ENCODE data around the gene NXPH2.
"Not testable (repeated sequence)": the region's sequence is repeated elsewhere in the genome, so short reads cannot be mapped to it uniquely, and the experiment has no call there.

NXPH2 gene

DNA sequence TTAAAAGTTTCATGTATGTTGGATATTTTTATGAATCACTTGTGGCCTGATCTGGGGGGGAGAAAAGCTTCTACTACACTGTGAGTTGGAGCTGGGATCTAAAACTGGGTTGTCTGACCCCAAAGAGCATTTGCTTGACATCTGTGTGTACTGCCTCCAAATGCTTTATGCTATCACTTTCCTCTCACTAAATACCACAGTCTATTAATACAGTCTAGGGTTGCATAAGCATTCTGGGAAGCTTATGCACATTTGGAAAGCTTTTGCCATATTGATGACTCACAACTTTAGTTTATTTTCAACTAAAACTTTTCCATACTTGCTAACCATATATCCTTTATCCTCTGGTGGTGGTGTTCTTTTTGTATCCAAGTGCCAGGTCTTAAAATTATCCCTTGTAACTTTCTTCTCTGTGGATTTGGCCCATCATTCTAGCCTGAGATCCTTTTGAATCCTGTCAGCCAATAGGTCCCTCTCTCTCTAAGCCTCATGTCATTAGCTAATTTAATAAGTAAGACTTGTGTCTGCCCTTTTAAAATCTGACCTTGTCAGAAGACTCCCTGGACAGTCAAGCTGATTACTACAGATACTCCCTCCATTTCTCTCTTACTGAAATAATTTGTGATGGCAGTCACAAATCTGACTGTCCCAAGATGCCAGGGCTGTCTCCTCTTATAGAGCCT lies 72.7 kb downstream of the NXPH2 start:
- DNase-seq, result no peak

- no peak for DNase-seq
Measured at GRCh38 chr2:138703242-138703641, 76.9 kb downstream of the NXPH2 start.

DNA sequence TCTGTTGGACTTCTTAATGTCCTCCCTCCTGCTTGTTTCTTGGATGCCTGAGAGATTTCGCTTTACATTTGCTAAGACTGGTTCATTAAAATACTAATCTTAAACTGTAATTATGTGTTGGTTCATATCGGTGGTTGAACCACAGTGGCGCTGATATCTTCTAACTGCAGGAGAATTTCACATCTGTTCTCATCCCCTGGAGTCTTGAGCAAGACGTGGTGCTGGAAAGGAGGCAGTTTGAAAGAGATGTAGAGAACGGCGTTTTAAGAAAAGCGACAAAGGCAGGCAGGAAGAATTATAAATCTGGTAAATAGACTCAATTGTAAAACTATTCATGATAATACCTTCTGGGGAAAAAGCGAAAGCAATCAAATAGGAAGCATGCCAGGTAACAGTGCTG lies 79.5 kb downstream of the NXPH2 start:
- DNase-seq, result no peak

DNA sequence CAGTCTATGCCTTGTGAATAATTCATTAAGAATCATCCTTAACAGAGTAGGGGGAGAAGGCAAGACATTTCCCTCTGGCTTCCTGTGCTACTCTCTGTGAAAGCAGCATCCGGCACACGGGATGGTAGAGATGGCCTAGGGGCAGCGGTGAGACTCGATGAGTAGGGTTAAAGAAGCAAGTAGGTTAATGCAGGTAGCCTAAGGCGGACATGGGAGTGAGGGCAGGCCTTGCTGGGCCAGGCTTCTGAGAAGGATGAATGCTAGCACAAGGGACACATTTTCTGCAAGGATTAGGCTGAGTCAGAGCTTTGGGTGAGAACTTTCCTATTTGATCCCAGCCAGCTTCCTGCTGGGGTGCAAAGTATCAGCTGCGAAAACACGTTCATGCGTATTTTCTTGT lies 80.8 kb downstream of the NXPH2 start:
- no peak for DNase-seq

DNA sequence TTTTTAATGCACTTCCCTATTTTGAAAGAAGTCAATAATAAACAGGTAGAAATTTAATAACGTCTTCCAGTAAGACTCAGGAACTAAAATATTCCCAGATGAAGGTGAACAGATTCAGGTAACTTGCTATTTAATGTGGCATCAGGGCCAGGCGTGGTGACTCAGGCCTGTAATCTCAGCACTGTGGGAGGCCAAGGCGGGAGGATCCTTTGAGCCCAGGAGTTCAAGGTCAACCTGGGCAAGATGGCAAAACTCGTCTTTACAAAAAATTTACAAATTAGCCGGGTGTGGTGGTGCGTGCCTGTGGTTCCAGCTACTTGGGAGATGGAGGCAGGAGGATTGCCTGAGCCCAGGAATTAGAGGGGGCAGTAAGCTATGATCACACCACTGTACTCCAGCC lies 81.8 kb downstream of the NXPH2 start:
- DNase-seq, result no peak

DNA sequence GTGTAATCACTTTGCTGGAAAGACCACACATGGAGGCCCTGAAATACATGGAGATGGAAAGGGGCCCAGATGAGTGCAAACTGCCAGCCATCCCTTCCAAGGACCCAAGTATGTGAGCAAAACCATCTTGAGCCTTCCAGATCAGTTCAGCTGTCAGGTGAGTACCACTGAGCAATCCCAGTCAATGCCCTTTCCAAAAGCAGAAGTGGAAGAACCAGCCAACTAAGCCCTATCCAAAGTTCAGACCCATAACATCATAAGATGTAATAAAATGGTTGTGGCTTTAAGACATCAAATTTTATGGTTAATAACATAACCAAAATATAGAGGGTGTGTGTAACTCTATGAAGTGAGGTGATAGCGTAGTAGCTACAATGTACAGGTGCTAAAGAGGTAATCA lies 88.5 kb downstream of the NXPH2 start:
- DNase-seq, result no peak

DNA sequence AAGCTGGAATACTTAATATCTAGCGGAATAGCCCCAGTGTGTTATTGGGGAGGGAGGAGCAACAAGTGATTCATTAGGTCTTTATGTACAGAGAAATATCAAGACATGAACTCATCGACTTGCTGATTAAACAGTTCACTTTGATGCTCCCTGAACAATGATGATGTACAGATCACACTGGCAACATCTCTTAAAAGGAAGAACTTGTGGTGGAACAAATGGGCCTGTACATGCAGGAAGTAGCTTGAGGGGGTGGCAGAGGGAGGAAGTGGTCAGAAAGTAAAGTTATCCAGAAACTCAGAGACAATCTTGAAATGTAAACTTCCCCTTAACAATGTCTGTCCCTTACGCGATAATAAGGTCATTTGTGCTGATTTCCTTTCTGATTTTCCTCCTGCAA lies 90.5 kb downstream of the NXPH2 start:
- no peak for DNase-seq

- DNase-seq, result no peak
Measured at GRCh38 chr2:138682163-138682562, 98.0 kb downstream of the NXPH2 start.

DNA sequence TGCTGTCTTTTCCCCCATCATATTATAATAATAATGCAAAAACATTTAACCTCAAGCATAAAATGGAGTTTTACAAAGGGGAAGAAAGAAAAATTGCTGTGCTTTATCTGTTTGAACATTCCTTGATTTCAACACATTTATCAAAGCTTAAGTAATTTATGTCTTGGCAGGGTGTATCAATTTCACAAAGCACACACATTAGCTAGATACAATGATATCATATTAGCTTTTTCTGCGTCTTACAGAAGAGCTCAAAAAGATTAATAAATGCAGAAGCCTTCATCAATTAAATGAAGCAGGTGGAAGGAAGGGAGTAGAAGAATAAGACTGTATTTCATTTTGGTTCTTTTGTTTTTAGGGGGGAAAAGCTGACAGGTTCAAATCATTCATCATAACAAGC lies 103.0 kb downstream of the NXPH2 start:
- no peak for DNase-seq

DNA sequence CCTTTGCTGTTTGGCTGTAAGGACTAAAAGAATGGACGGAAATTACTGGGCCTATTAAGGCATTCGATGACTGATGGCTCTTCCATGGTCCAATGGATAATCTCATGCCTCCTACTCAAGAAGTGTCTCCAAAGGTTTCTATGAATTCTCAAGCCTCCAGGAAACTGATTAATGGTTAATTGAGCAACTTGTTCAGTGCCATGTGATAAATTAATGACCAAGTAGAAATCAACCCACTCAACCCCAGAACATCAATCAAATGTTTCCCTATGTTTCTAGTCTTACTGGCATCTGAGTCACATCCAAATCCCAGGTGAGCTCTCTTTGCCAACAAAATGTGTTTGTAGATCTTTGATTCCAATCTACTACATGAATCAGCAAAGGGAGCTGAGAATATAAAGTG lies 103.6 kb downstream of the NXPH2 start:
- DNase-seq, result no peak

- no peak for DNase-seq
Measured at GRCh38 chr2:138671566-138671965, 108.6 kb downstream of the NXPH2 start.

DNA sequence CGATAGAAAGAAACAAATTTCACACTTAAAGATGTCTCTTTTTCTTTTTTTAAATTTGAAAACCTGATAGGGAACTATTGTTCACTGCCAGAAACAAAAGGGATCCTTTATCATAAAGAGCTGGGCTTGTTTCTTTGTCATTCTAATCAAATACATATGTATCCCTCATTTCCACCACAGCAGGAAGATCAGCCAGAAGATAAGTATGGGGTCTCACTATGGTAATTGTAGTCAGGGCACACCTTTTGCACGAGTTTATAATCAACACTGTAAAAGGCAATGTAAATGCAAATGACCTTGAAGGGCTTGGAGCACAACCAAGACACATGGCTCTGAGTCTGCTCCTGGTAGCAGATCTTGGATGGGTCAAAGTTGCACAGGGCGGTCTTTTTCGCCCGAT lies 109.5 kb downstream of the NXPH2 start:
- DNase-seq, result no peak

DNA sequence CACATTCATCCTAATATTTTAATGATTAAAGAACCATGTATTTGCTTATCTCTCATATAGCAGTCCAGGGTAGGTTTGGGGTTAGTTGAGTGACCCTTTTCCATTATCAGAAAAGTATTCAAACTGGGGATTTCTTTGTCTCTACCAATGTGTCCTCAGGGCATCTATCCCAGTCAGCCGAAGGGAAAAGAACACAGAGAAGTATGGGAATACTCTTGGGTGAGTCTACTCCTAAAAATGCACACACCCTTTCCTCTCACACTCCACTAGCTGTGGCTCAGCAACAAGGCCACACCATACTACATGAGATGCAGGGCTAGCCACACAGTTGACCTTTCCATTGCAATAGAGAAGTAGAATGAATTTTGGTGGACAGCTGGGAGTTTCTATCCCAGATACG lies 114.3 kb downstream of the NXPH2 start:
- DNase-seq, result no peak

GRCh38 chr2:138658187-138658894 lies 121.8 kb downstream of the NXPH2 start:
- DNase-seq, result no peak

DNA sequence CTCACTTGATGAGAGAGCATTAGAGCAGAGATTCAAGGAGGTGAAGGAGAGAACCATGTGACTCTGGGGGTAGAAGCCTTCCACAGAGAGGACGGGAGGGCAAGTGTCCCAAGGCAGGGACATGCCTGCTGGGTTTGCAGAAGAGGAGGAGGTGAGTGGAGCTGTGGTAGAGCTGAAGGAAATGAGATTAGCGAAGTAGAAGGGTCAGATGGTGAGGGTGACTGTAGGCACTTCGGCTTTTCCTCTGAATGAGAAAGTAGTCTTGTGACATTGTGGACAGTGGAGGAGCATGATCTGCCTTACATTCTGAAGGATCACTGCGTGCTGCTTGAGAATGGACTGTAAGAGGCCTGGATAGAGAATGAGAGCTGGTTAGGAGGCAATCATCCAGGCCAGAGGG lies 126.0 kb downstream of the NXPH2 start:
- no peak for DNase-seq

- DNase-seq, result no peak
Measured at GRCh38 chr2:138652378-138652777, 127.8 kb downstream of the NXPH2 start.

DNA sequence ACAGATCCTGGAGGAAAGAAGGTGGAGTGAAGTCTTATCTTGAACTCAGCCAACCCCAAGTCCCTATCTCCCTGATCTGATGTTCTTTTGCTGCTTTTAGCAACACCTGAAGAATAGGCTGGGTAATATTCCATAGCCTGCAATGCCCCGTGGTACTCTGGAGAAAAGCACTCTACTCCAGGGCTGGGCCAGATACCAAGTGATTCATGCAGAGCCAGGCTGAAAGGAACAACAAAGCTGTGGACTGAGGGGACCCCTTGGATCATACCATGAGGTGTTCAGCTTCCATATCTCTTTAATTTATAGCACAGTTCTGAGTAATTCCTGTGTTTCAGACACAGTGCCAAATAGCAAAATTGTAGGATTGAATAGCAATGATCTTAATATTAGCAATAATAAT lies 130.6 kb downstream of the NXPH2 start:
- DNase-seq, result no peak

DNA sequence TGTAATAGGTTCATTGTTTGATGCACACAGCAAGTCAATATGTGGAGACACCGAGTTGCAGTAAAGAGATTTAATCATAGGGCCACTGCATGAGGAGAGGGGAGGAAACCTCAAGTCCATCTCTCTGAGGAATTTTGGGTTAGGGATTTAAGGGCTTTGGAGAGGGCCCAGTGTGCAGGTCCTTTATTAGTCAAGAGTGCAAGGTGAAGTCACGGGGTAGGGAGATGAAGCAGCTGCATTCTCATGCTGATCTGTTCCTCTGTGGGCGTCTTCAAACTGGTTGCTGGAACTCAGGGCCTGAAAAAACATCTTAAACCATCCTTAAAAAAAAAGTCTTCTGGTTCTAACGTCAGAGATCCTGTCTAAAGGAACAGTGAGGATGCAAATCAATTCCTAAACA lies 131.6 kb downstream of the NXPH2 start:
- DNase-seq, result no peak

GRCh38 chr2:138644776-138645175 lies 135.4 kb downstream of the NXPH2 start:
- not testable (repeated sequence) for DNase-seq

DNA sequence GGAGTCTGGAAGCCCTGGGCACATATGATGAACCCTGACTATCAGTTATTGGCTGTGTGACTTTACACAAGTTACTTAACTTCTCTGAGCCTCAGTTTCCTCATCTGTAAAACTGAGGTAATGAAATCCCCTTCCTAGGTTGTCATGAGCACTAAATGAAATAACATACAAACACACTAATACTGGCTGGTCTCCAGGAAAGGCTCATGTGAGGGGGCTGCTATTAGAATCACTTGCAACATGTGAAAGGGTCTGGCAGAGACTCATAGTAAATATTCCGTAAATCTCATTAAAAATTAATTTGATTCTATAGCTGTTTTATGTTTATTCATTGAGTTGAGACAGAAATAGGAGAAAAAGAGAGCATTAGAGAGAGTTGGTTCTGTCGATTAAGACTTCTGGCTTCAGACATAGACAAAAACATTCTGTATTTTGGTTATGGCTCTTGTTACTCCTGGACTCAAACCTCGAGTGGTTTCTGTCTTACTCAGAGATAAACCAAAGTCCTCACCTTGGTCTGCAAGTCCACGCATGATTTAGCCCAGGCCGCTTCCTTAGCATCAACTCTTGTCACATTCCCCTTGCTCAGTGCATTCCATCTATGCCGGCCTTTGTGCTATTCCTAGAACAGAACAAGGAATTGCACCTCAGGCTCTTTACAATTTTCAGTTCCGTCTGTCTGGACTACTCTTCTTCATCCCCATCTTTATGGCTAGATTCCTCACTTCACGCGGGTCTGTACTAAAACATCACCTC lies 139.1 kb downstream of the NXPH2 start:
- DNase-seq, result no peak

DNA sequence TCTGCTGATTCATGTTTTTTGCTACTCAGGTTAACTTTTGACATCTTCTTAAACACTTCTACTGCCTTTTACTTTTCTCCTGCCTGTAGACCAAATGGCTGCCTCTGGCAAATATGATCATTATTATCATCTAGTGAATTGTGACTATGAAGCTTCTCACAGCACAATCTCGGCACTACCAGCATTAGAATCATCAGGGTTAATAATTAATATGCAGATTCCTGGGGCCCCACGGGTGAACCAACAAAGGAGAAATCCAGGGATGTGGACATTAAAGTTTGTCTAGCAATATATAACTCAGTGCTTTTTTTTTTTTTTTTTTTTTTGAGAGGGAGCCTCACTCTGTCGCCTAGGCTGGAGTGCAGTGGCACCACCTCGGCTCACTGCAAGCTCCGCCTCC lies 142.5 kb downstream of the NXPH2 start:
- no peak for DNase-seq

- DNase-seq, result no peak
Measured at GRCh38 chr2:138637061-138637460, 143.1 kb downstream of the NXPH2 start.

GRCh38 chr2:138633049-138633448 lies 147.1 kb downstream of the NXPH2 start:
- DNase-seq, result no peak

- no peak for DNase-seq
Measured at GRCh38 chr2:138632066-138632620, 148.0 kb downstream of the NXPH2 start.

All from NCI-H1436 (cell line).